Spinal cord (tissue), 10 donors: ENCODE data around the gene XIRP1. TPM values are rescaled to one million over a fixed set of nuclear protein-coding genes. Genes with fewer than 3 reads are reported as not detected.

Source experiments
- DNase-seq, 6 donors: peaks; one replicate each; pipeline versions ENCODE4 v3.0.0 to v3.0.0-alpha.2; 2013 to 2015; ENCODE audit warnings: low spot score in 6 of 6, low read depth in 4 of 6
- H3K27ac ChIP-seq: one replicate; pipeline ENCODE4 v1.5.1; 2013; ENCODE audit warnings: low read depth, low read length, control low read depth
- H3K27me3 ChIP-seq: one replicate; pipeline ENCODE4 v1.6.1; 2013; ENCODE audit warnings: low read length; ENCODE audit not compliant: control insufficient read depth, insufficient read depth
- H3K36me3 ChIP-seq: one replicate; pipeline ENCODE4 v1.6.1; 2013; ENCODE audit warnings: low read length; ENCODE audit not compliant: control insufficient read depth, insufficient read depth
- H3K4me1 ChIP-seq: one replicate; pipeline ENCODE4 v1.6.1; 2013; ENCODE audit warnings: low read length; ENCODE audit not compliant: control insufficient read depth, insufficient read depth
- H3K4me3 ChIP-seq: one replicate; pipeline ENCODE4 v1.5.1; 2013; ENCODE audit warnings: low read depth, low read length, control low read depth
- H3K9me3 ChIP-seq: one replicate; pipeline ENCODE4 v1.6.1; 2013; ENCODE audit warnings: low read length; ENCODE audit not compliant: control insufficient read depth, insufficient read depth
- WGBS: methylation state at CpG from one replicate; pipeline ENCODE4 v1.1.5; 2013; ENCODE audit warnings: missing lambda C conversion rate; ENCODE audit not compliant: insufficient coverage; 5-methylcytosine and 5-hydroxymethylcytosine counted together
- polyA plus RNA-seq, 2 donors: library from polyadenylated mRNA; unstranded; fragments of 120-200 nt; gene quantifications; one replicate each; pipeline ENCODE4 v1.2.1, GENCODE V29; 2013; ENCODE audit not compliant: insufficient read length in 2 of 2
- total RNA-seq, 2 donors: library from RNA; depleted of rRNA in 1 of 2; stranded (reverse); fragments of 120-200 nt in 1 of 2; fragments of >200 nt in 1 of 2; gene quantifications; one replicate each; pipeline versions ENCODE4 v1.2.3 to v1.2.4, GENCODE V29; 2013 to 2014
- donor health status: healthy.

Gene XIRP1
- total and polyA plus RNA-seq, 4 donors: 0.20 to 1.6 (median 0.89) TPM

DNA sequence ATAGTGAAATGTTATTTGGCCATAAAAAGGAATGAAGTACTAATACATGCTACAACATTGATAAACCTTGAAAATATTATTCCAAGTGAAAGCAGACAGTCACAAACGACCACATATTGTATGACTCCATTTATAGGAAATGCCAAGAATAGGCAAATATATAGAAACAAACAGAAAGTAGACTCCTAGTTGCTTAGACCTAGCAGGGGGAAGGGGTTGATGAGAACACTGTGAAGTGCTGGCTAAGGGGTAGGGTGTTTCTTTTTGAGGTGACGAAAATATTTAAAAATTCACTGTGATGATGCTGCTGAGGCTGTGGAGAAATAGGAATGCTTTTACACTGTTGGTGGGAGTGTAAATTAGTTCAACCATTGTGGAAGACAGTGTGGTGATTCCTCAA lies 30.5 kb upstream of the XIRP1 start:
- H3K4me1 ChIP-seq: no peaks in the 10 kb centered on the region
- no peaks in the 10 kb centered on the region for H3K36me3 ChIP-seq
- H3K27me3 ChIP-seq: no peaks in the 10 kb centered on the region
- H3K9me3 ChIP-seq: no peaks in the 10 kb centered on the region
- H3K27ac ChIP-seq: no peak overlapping the region
- DNase-seq: no peak
- no peak overlapping the region for H3K4me3 ChIP-seq
- no CpG with 5 or more reads among the region's 2 CpGs for WGBS

GRCh38 chr3:39222462-39222861 lies 30.1 kb upstream of the XIRP1 start:
- H3K4me1 ChIP-seq: no peaks in the 10 kb centered on the region
- H3K27me3 ChIP-seq: no peaks in the 10 kb centered on the region
- no peaks in the 10 kb centered on the region for H3K9me3 ChIP-seq
- no peak overlapping the region for H3K27ac ChIP-seq
- DNase-seq: no peak
- WGBS: no CpG with 5 or more reads among the region's 1 CpG
- no peaks in the 10 kb centered on the region for H3K36me3 ChIP-seq
- H3K4me3 ChIP-seq: no peak overlapping the region

DNA sequence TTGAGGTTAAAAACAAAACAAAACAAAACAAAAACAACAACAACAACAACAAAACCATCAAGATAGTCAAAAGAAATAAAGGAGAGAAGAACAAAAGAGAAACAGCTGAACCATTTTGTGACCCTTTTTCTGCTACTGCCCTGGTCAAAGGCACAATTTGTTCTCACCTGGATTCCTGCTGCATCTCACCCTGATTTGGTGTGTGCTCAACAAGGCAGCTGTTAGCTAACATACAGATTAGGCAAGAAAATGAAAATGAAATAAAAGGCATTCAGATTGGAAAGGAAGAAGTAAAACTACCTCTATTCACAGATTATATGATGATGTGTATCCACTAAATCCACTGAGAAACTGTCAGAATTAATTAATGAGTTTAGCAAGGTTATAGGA lies 28.7 kb upstream of the XIRP1 start:
- no peak for DNase-seq
- Histone ChIP-seq H3K4me1 (no peaks in the 10 kb centered on the region), H3K9me3 (no peaks in the 10 kb centered on the region), H3K36me3 (no peaks in the 10 kb centered on the region), H3K27me3 (no peaks in the 10 kb centered on the region), H3K4me3 (no peak overlapping the region), H3K27ac (no peak overlapping the region)

GRCh38 chr3:39220407-39221140 lies 28.2 kb upstream of the XIRP1 start:
- no peaks in the 10 kb centered on the region for H3K36me3 ChIP-seq
- H3K4me1 ChIP-seq: no peaks in the 10 kb centered on the region
- WGBS: 100% methylated on average over 1 of the region's 6 CpGs
- H3K27ac ChIP-seq: no peak overlapping the region
- H3K27me3 ChIP-seq: no peaks in the 10 kb centered on the region
- H3K4me3 ChIP-seq: no peak overlapping the region
- DNase-seq: no peak
- H3K9me3 ChIP-seq: no peaks in the 10 kb centered on the region

- H3K27ac ChIP-seq: no peak overlapping the region
Observed at GRCh38 chr3:39219702-39220101, 27.3 kb upstream of the XIRP1 start.

GRCh38 chr3:39216176-39216790 lies 23.9 kb upstream of the XIRP1 start:
- Histone ChIP-seq H3K4me1 (no peaks in the 10 kb centered on the region), H3K27me3 (no peaks in the 10 kb centered on the region), H3K4me3 (no peak overlapping the region), H3K9me3 (no peaks in the 10 kb centered on the region), H3K36me3 (no peaks in the 10 kb centered on the region), H3K27ac (no peak overlapping the region)
- WGBS: 80% methylated on average over 2 of the region's 2 CpGs
- no peak for DNase-seq

More at GRCh38 chr3:39219702-39220101, 27.3 kb upstream of the XIRP1 start:
- H3K4me3 ChIP-seq: no peak overlapping the region
- no peaks in the 10 kb centered on the region for H3K27me3 ChIP-seq
- DNase-seq: no peak
- no peaks in the 10 kb centered on the region for H3K9me3 ChIP-seq
- 96% methylated on average over 3 of the region's 3 CpGs for WGBS
- H3K36me3 ChIP-seq: no peaks in the 10 kb centered on the region
- H3K4me1 ChIP-seq: no peaks in the 10 kb centered on the region

DNA sequence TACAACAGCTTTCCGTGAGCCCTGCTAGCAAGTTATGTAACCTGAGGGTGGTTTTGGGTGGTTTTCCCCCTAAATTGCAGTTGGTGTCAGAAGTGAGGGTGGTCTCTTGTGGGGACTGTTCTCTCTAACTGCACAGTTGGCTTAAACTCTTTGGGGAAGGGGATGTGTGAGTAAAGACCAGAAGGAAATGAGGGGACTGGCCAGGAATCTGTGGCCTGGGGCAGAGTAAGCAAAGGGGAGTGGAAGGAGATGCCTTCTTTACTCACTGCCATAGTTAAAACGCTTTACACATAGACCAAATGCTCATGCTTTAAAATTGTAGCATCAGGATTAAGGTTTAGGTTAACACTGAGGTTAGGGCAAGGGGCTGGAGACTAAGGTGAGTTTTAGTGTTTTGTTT lies 21.2 kb upstream of the XIRP1 start:
- H3K27ac ChIP-seq: no peak overlapping the region
- no peak overlapping the region for H3K4me3 ChIP-seq
- WGBS: no CpG with 5 or more reads among the region's 2 CpGs
- H3K36me3 ChIP-seq: no peaks in the 10 kb centered on the region
- no peaks in the 10 kb centered on the region for H3K27me3 ChIP-seq
- no peak for DNase-seq
- no peaks in the 10 kb centered on the region for H3K9me3 ChIP-seq
- H3K4me1 ChIP-seq: peaks cover 2% of the 10 kb centered on the region

DNA sequence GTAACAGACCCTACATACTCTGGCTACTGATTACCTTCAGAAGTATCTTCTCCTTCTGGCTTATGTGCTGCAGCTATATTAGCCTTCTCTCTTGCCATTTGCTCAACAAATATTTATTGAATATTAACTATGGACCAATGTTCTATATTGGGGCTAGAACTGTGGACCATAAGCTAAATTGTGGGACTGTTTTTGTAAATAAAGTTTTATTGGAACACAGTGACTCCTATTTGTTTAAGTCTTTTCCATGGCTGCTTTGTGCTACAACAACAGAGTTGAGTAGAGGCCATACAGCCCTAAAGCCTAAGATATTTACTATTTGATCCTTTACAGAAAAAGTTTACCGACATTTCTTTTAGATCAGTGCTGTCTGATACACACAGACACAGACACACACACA lies 20.3 kb upstream of the XIRP1 start:
- H3K36me3 ChIP-seq: no peaks in the 10 kb centered on the region
- no peak overlapping the region for H3K4me3 ChIP-seq
- WGBS: no CpG with 5 or more reads among the region's 1 CpG
- no peaks in the 10 kb centered on the region for H3K9me3 ChIP-seq
- peaks cover 2% of the 10 kb centered on the region for H3K4me1 ChIP-seq
- H3K27ac ChIP-seq: no peak overlapping the region
- no peaks in the 10 kb centered on the region for H3K27me3 ChIP-seq
- no peak for DNase-seq

GRCh38 chr3:39211332-39212130 lies 19.1 kb upstream of the XIRP1 start:
- 67% methylated on average over 2 of the region's 4 CpGs for WGBS

More at GRCh38 chr3:39211332-39212130, 19.1 kb upstream of the XIRP1 start:
- no peak overlapping the region for H3K4me3 ChIP-seq
- H3K27me3 ChIP-seq: no peaks in the 10 kb centered on the region
- no peak for DNase-seq
- no peaks in the 10 kb centered on the region for H3K9me3 ChIP-seq
- no peaks in the 10 kb centered on the region for H3K36me3 ChIP-seq
- H3K27ac ChIP-seq: no peak overlapping the region
- peaks cover 2% of the 10 kb centered on the region for H3K4me1 ChIP-seq
